HG03108 (cell line): Measurements from ENCODE around the gene KPTN.
"Not testable (repeated sequence)": the region's sequence is repeated elsewhere in the genome, so short reads cannot be mapped to it uniquely, and the experiment has no call there.

ENCODE experiments used
- ATAC-seq: cut with Tn5 transposase; IDR thresholded peaks from one replicate; pipeline ENCODE4 v1.9.1; 2021; ENCODE audit warnings: moderate library complexity; ENCODE audit not compliant: unreplicated experiment

Gene KPTN

DNA sequence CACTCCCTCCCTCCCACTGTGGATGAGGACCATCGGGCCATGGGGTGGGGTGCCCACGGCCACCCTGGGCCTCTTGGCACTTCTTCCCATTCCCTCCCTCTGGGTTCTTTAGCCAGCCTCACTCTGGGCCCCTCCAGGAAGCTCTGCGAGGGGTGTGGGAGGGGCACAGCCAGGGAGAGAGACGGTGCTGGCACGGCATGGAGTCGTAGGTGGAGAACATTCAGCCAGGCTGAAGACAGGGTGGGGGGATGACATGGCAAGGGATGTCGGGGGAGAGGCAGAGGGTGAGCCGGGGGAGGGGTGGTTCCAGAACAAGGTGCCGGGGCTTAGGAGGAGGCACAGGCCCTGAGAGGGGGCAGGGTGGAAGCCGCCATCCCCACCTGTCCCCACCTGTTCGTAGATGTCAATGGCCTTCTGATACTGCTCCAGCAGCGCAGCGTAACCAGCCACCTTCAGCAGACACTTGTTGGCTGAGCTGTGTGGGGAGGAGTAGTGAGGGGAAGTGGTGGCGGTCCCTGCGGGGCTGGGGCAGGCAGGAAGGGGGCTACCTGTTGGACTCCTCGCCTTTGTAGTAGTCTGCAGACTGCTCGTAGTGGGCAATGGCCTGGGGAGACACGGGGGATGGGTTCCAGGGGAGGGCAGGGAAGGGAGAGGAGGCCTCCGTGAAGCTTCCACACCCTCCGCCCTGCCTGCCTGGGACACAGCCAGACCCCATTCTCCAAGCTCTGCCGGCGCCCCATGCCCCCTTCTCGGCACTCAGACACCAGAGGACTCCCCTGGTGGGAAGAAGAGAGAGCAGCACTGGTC is 8.8 kb upstream of the KPTN start:
- ATAC-seq = no peak

DNA sequence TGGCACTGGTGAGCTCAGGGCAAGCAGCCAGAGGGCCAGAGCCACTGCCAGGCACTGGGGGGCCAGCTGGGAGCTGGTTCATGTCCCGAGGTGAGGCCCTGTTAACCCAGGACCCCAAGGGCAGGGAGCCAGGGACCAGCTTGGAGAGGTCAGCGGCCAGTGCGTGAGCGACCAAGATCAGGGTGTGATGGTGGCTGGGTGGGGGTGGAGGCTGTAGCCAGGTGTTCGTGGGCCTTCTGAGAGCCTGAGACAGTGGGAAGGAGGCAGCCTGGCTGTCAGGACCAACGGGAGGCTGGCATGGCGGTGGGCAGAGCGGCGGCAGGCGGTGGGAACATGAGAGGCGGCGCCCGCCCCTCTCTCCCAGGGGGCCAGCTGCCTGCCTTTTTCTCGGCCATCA is 8.1 kb upstream of the KPTN start:
- ATAC-seq = no peak

DNA sequence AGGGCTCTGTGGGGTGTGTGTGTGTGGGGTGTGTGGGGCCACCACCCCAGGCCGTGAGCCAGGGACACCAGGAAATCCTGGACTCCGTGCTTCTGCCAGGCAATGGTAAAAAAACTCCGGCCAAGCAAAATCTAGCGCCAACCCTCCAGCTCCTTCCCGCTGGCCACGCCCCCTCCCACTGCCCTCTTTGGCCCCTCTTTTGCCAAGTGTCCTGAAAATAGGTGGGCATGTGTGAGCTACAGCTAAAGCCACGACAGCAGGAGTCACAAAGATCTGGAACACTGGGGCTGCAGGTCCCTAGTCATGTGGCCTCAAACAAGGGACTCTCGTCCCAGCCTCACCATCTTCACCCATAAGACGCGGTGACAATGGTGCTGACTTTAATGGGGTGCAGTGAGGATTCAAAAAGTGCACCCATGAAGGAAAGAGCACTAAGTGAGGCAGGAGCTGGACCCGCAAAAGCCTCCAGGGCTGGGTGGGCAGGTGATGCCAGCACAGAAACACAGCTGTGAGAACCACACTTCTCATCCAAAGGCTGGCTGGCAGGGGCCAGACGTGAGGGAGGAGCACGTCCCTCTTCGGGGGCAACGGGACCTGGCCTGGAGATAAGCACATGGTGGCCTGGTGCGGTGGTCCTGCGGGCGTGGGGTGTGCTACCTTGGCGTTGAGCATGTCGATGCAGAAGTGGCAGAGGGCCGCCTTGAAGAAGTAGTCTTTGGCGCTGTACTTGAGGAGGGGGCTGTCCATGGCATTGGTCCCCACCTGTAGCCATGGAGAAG is 7.5 kb upstream of the KPTN start:
- no peak for ATAC-seq

DNA sequence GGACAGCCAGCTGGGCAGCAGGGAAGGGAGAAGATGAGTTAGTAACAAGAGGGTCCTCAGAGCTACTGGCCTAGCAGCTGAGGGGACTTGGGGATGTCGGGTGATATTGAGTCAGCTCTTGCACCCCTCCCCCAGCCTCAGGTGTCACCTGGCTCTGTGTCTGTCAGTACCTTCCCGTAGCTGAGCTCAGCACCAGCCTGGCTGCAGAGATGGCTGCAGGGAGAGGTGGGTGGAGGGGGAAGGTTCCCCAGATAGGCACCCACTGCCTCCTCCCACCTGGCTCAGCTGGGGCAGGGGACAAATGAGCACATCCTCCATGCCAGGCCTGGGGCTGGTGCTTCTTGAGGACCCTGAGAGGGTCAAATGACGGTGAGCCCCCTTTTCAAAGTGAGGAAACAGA is 6.8 kb upstream of the KPTN start:
- no peak for ATAC-seq

DNA sequence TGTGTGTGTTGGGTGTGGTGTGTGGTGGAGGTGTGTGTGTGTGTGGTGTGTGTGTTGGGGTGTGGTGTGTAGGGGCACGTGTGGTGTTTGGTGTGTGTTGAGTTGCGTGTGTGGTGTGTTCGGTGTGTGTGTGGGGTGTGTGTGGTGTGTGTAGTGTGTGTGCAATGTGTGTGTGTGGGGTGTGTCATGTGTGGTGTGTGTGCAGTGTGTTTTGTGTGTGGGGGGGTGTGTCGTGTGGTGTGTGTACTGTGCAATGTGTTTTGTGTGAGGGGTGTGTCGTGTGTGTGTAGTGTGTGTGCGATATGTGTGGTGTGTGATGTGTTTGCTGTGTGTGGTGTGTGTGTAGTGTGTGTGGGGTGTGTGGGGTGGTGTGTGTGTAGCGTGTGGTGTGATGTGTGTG is 6.0 kb upstream of the KPTN start:
- no peak for ATAC-seq

DNA sequence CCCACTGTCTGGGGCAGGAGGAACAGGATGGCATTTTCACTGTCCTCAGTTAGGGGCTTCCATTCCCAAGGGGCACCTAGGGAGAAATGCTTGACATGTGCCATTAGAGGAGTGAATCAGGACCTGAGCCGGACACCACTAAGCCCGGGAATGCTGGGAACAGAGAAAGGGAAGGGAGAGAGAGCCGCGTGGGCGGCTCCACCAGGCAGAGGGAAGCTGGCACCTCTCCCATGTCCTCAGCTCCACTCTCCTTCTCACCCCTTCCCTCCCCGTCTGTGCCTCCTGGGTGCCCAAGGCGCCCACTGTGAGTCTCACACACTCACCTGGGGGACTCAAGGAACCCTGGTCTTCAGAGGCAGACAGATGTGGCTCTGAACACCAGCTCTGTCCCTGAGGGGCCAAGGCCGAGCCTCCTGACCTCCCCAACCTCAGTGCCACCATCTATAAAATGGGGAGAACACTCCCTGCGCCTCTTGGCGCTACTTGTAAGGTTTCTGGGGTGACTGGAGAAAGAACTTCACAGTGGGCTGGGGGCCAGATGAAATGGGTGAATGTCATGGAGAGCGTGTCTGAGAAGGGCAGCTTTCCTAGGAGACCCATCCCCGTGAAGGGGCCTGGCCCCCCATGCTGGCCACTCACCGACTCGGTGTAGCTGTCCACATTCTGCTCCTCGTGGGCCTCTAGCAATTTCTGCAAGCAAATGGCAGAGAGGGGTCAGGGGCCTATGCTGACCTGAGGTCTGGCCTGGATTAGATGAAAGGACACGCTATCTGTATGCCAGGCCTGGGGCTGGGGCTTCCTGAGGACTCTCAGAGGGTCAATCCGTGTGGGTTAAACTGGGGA is 5.3 kb upstream of the KPTN start:
- no peak for ATAC-seq

DNA sequence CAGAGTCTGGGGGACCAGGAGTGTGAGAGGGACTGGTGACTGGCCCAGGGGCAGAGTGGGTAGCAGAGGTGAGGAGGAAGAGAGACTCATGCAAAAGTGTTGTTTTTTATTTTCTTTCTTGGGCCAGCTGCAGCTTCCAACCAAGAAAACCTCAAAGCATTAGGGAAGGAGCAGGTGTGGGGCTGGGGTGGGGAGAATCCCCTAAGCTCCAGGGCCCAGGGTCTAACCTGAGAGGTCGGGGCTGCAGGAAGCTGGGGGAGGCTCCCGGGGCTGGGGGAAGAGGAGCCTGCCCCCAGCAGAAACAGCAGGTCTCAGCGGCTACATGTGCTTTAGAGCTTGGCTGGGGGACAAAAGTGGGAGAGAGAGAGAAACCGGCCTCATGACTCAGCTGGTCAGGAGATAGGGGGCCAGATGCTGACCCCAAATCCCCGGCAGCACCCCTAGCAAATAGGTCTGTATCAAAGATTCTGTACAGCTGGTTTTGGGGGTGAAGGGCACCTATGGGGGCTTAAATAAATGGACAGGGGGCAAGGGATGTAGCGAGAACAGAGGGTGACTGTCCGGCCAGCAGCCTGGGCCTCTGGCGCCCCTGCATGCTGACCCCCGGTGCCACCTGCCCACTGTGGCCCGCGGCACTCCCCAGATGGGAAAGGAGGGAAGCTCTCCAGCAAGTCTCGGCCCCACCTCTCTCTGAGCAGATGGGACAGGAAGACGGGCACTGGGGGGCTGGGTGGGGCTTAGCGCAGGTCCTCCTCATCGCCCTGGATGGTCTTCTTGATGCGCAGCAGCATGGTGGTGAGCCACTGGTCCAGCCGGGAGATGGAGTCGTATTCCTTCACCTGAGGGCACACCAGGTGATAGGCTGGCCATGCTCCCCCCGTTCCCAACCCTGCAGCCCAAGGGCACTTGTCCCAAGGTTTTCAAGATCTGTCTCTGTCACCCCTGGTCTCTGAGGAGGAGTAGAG is 3.8 kb upstream of the KPTN start:
- no peak for ATAC-seq

DNA sequence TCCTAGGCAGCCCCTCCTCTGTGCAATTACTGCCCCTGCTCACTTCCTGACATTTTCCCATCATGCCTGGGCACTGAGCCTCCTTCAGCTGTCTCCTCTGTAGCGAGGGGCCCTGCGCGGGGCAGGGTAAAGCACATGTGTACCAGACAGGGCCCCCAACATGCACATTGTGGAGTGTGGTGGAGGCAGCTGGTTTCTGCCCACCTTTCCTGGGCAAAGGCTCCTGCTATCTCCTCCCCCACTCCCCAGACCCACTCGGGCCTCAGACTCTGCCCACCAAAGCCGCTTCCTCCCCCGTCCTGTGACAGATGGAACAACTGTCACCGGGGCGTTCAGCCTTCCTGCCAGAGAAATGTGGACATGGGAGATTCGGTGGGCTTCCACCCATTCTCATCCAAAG is 2.9 kb upstream of the KPTN start:
- no peak for ATAC-seq

DNA sequence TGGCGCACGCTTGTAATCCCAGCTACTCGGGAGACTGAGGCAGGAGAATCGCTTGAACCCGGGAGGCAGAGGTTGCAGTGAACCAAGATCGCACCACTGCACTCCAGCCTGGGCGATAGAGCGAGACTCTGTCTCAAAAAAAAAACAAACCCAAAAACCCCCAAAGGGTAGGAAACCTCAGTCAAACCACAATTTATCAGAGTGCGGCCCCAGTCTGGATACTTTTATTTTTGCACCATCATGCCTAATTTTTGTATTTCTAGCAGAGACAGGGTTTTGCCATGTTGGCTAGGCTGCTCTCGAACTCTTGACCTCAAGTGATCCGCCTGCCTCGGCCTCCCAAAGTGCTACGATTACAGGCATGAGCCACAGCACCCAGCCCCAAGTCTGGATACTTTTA is 2.2 kb upstream of the KPTN start:
- ATAC-seq = not testable (repeated sequence)

DNA sequence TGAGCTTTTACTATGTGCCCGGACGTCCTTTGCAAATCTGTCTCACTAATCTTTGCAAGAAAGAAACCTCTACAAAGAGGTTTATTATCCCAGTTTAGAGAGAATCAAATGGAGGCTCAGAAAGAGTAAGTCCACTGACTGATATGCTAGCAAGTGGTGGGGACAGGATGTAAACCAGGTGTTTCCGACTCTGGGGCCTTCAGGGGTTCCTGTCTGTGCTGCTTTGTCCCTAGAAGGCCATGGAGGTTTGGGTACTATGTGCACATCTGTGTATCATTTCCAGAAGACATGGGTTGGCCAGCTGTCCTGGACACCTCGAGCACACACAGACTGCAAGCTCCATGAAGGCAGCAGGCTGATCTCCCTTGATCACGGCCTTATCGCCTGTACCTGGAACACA is 1.2 kb upstream of the KPTN start:
- no peak for ATAC-seq

DNA sequence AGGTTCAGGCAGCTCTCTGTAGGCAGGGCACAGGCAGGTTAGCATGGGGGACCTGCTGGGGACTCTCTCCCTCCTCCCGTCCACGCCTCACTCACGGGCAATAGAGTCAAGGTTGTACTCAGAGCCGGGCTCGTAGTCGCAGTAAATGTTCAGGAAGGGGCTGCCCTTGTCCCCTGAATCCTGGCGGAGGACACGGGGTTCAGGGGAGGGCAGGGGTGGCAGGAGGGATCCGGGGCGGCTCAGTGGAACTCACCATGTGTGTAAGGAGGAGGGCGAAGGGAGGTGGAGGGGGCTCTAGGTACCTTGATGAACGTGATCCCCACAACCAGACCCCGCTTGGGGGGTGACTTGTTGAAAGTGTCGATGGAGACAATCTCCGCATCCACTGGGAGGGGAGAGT is 819 bp downstream of the KPTN start:
- no peak for ATAC-seq

DNA sequence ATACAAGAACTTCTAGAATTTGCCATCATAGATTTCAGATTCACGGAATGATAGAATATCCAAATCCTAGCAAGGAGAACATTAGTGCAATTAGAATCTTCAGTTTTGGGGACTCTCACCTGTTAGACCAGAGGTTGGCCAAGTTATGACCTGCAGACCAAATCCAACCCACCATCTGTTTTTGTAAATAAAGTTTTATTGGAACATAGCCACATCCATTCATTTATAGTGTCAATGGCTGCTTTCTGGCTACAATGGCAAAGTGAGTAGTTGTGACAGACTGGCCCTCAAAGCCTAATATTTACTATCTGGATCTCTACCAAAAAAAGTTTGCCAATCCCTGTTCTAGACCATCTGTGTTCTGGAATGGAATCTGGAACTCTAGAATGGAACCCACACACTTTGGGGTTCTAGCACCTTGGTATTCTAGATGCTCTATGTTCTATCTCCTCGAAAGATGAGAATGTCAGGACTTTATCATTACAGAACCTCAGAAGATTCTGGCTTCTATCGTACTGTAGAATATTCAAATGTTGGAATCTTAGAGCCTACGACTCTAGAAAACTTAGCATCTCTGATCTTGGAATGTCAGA is 2.5 kb downstream of the KPTN start:
- no peak for ATAC-seq

DNA sequence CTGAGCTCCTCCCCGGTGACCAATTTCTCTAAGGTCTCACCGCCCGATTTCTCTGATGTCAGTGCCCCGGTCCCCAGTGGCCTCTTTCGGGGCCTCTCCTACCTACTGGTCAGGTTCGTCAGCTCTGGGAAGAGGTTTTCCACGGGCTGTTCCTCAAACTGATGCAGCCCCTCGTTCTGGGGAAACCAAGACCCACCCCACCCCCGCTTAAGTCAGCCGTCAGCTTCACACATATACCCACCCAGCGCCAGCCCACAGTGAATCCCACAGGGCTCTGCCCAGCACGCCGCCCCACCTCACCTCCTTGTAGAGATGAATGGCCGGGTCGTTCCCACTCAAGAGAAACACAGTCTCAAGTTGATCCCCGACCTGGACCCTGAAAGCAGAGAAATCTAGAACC is 3.4 kb downstream of the KPTN start:
- no peak for ATAC-seq

DNA sequence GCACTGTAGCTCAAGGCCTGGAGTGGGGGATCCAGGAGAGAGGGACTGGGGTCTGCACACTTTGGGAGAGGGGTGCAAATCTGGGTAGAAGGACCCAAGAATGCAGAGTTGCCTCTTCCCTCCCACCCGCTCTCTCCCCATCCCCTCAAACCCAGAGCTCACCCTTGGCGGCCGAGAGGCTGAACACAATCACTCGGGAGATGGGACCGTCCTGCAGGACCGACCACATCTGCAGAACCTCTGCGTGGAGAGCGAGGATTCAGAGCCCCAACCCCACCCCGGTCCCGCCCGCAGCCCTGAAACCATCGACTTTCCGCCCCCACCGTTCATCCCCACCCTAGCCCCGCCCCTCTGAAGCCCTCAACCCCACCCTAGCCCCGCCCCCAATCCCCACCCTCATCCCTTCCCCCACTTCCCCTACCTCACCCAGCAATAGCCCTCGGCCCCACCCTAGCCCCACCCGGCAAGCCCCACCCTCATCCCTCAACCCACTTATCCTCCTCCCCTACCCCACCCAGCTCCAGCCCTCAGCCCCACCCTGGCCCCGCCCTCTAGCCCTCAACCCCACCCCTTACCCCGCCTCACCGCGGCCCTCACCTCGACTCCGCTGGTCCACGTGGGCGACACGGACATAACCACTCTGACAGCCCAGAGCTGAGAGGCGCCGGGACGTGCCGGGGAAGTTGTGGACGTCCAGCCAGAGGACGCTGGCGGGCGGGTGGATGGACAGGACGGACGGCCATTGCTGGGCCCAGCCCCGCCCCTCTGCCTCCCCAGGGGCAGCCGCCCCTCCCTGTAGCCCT is 4.1 kb downstream of the KPTN start:
- ATAC-seq = no peak

DNA sequence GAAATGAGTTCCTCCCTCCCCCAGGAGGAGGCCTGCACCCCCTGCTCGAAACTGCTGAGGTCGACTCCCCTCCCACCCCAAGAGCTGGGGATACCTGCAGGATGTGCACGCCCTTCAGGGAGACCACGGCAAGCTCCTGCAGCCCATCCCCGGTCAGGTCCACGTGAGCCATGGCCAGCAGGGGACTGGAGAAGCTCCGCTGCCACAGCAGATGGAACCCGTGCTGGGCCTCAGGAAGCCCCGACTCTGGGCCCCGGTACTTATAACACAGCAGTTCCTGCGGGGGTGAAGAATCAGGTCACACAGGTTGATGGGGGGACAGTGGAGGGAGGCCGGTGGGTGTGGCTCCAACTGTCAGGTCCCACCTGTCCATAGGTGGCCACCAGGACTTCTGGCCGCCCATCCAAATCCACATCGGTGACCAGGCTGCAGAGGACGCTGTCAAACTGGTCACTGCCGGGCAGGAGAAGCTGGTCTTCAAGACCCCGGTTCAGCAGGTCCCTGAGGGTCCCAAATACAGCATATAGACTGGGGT is 7.5 kb downstream of the KPTN start:
- ATAC-seq = no peak

DNA sequence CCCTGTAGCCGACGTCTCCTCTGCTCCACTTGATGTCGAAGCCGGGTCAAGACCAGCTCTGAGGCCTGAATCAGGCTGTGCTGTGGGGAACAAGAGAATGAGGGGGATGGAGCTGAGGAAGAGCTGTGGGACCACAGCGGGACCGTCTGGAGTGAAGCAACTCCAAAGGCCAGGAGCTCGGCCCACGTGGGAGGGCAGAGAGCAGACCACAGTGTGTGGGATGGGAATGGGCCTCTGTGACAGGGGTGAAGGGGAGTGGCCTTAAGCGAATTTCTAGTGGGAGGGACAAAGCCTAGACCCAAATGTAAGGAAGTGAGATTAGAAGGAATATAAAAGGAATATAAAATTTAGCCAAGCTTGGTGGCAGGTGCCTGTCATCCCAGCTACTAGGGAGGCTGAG is 8.6 kb downstream of the KPTN start:
- no peak for ATAC-seq

DNA sequence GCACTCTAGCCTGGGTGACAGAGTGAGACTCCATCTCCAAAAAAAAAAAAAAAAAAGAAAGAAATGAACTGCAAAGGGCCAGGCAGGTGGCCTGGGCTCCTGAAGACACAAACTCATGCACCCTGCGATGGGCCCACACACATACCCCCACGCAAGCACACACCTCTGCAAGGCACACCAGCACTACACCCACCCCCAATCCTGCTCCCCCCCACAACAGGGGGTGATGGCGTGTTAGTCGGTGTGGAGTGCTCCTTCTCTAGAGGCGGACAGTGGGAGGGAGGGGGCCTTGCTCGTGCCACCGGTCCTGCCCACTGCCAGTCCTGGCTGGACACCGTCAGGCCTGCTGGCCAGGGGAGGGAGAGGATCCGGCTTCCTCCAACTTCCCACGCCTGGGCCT is 10.7 kb downstream of the KPTN start:
- ATAC-seq = no peak

DNA sequence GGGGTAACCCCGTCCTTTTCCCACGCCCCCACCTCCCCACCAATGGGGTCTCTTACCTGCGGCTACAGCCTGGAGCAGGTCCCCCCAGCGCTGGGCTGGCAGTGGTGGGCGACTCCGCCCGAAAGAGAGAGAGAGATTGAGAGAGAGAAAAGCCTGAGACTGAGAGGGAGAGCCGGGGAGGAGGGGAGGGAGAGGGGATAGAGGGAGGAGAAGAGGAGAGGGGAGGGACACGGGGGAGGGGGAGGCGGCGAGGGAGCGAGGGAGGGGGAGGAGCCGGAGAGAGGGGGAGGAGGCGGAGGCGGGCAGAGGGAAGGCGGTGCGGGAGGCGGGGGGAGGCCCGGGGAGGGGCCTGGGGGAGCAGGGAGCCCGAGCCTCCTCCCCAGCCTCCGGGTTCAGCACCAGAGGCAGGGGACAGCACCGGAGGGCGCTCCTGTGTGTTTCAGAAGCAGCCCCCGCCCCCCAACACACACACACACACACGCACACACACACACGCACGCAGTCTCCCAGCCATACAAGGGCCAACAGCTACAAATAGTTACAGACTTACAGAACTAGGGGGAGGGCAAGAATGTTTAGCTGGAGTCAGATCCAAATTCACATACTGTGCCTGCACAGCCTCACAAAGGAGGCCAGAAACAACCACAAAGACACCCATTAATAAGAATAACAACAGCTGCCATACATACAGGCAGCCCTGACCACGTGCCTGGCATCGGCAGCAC is 12.1 kb downstream of the KPTN start, which contains the start of gene SLC8A2:
Gene SLC8A2, minus strand, starts transcription at position 161 of the 725 bp plus-strand sequence. CDS start 5,490 bp downstream, outside the sequence.
- ATAC-seq = no peak
